Type B pancreatic cell (in vitro differentiated cells): ENCODE measurements around the gene SOCS7. TPM values are rescaled to one million over a fixed set of nuclear protein-coding genes. Genes with fewer than 3 reads are reported as not detected.

Source experiments
- DNase-seq: peaks from one replicate; pipeline ENCODE4 v3.0.0; 2021; ENCODE audit warnings: mixed read lengths; ENCODE audit not compliant: unreplicated experiment; ENCODE audit errors: extremely low spot score
- H3K27ac Mint-ChIP-seq: 2 replicates; pipeline ENCODE4 v1.8.0; 2021; ENCODE audit warnings: mild to moderate bottlenecking, mixed read lengths
- H3K27me3 Mint-ChIP-seq: 2 replicates; pipeline ENCODE4 v1.8.0; 2021; ENCODE audit warnings: mixed read lengths
- H3K36me3 Mint-ChIP-seq: 2 replicates; pipeline ENCODE4 v1.8.0; 2021; ENCODE audit warnings: mixed read lengths
- H3K4me1 Mint-ChIP-seq: one replicate; pipeline ENCODE4 v1.8.0; 2021; ENCODE audit warnings: mixed read lengths; ENCODE audit not compliant: unreplicated experiment
- H3K4me3 Mint-ChIP-seq: 2 replicates; pipeline ENCODE4 v1.8.0; 2021; ENCODE audit warnings: mild to moderate bottlenecking, mixed read lengths
- H3K9me3 Mint-ChIP-seq: 2 replicates; pipeline ENCODE4 v1.8.0; 2021; ENCODE audit warnings: mixed read lengths
- total RNA-seq: library from RNA; stranded (reverse); gene quantifications from 2 replicates; pipeline ENCODE4 v1.2.1, GENCODE V29; 2021; ENCODE audit warnings: low replicate concordance
- TF ChIP-seq, protein P1 (sequence below): fragments of 200-600 bp; sonication (generic); conservative IDR thresholded peaks from 2 replicates; pipeline ENCODE4 v1.5.0; 2021; ENCODE audit warnings: antibody characterized with exemption, mild to moderate bottlenecking

The SOCS7 gene
- total RNA-seq, 1 donor from 2014 or later: 25.8 TPM

DNA sequence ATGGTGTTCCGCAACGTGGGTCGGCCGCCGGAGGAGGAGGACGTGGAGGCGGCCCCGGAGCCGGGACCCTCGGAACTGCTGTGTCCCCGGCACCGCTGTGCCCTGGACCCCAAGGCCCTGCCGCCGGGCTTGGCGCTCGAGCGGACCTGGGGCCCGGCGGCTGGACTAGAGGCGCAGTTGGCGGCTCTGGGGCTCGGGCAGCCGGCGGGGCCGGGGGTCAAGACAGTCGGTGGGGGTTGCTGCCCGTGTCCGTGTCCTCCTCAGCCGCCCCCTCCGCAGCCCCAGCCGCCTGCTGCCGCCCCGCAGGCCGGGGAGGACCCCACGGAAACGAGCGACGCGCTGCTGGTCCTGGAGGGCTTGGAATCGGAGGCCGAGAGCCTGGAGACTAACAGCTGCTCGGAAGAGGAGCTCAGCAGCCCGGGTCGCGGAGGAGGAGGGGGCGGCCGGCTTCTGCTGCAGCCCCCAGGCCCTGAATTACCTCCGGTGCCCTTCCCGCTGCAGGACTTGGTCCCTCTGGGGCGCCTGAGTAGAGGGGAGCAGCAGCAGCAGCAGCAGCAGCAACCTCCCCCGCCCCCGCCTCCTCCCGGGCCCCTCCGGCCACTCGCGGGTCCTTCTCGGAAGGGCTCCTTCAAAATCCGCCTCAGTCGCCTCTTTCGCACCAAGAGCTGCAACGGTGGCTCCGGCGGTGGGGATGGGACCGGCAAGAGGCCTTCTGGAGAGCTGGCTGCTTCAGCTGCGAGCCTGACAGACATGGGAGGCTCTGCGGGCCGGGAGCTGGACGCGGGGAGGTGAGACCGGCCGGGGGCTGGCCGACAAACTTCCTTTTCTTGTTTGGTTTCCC is 821 bp downstream of the SOCS7 start:
- TF ChIP-seq, protein P1, sequence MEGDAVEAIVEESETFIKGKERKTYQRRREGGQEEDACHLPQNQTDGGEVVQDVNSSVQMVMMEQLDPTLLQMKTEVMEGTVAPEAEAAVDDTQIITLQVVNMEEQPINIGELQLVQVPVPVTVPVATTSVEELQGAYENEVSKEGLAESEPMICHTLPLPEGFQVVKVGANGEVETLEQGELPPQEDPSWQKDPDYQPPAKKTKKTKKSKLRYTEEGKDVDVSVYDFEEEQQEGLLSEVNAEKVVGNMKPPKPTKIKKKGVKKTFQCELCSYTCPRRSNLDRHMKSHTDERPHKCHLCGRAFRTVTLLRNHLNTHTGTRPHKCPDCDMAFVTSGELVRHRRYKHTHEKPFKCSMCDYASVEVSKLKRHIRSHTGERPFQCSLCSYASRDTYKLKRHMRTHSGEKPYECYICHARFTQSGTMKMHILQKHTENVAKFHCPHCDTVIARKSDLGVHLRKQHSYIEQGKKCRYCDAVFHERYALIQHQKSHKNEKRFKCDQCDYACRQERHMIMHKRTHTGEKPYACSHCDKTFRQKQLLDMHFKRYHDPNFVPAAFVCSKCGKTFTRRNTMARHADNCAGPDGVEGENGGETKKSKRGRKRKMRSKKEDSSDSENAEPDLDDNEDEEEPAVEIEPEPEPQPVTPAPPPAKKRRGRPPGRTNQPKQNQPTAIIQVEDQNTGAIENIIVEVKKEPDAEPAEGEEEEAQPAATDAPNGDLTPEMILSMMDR: no peak
- H3K36me3 Mint-ChIP-seq: peaks cover 10% of the 10 kb centered on the region
- peak overlapping the region; percentile 87 for H3K4me3 Mint-ChIP-seq
- H3K4me1 Mint-ChIP-seq: peaks cover 39% of the 10 kb centered on the region
- H3K27me3 Mint-ChIP-seq: no peaks in the 10 kb centered on the region
- H3K9me3 Mint-ChIP-seq: no peaks in the 10 kb centered on the region
- peak overlapping the region; percentile 63 for H3K27ac Mint-ChIP-seq
- DNase-seq: no peak

DNA sequence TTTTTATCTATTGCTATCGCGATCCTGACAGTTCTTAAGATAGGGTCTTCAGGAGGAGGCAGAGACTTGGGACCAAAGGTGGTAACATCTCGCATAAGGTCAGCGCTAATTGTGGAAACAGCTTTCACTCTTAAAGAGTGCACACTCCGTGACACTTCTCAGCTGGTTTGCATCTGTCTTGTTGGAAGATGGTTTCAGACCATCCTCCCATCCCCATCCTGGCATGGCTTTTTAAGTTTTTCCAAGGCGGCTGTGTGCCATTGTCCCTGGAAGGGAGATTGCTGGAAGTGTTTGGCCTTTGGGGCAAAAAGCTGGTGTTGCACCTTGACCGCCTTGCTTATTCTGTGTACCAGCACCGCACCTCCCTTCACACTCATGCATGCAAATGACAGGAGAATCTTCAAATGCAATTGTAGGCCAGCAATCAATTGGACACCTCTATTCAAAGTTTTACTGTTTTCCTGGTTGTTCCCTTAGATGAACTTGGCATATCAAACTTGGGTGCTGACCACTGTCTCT is 1.5 kb downstream of the SOCS7 start:
- Mint-ChIP-seq H3K36me3 (peaks cover 10% of the 10 kb centered on the region), H3K9me3 (no peaks in the 10 kb centered on the region), H3K27ac (peak overlapping the region; percentile 63), H3K4me3 (peak overlapping the region; percentile 87), H3K4me1 (peaks cover 46% of the 10 kb centered on the region), H3K27me3 (no peaks in the 10 kb centered on the region)
- DNase-seq: no peak
- TF ChIP-seq, protein P1: no peak

GRCh38 chr17:38353668-38354067 is 2.0 kb downstream of the SOCS7 start:
- Mint-ChIP-seq H3K27ac (no peak overlapping the region), H3K36me3 (peaks cover 10% of the 10 kb centered on the region), H3K4me3 (peak overlapping the region; percentile 87), H3K27me3 (no peaks in the 10 kb centered on the region), H3K4me1 (peaks cover 51% of the 10 kb centered on the region), H3K9me3 (no peaks in the 10 kb centered on the region)
- no peak for DNase-seq
- TF ChIP-seq, protein P1: no peak

DNA sequence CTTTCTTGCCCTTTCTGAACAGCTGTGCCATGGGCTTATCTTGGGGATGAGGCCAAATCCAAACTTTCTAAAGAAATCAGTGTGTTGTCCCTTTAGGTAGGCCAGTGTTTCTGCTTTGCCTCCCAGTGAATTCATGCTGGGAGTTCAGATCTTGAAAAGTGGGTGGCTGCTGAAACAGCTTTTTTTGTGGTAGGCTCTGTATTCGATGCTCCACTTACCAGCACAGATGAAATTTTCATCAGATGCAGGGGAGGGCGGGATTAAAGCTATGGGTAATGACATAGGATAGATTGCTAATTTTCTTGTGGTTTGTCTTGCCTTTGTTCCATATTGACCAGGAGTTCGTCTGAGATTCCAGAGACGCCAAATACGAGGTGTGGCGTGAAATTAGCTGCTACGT is 2.8 kb downstream of the SOCS7 start:
- Mint-ChIP-seq H3K27me3 (no peaks in the 10 kb centered on the region), H3K4me3 (peak overlapping the region; percentile 87), H3K36me3 (peaks cover 10% of the 10 kb centered on the region), H3K27ac (peak overlapping the region; percentile 3), H3K9me3 (no peaks in the 10 kb centered on the region), H3K4me1 (peaks cover 55% of the 10 kb centered on the region)
- DNase-seq: no peak
- TF ChIP-seq, protein P1: no peak

GRCh38 chr17:38355251-38355650 is 3.6 kb downstream of the SOCS7 start:
- no peak for DNase-seq
- TF ChIP-seq, protein P1: no peak
- Mint-ChIP-seq H3K4me3 (peak overlapping the region; percentile 87), H3K4me1 (peaks cover 55% of the 10 kb centered on the region), H3K36me3 (peaks cover 10% of the 10 kb centered on the region), H3K27ac (no peak overlapping the region), H3K27me3 (no peaks in the 10 kb centered on the region), H3K9me3 (no peaks in the 10 kb centered on the region)
